NOMO-1 (cell line): ENCODE measurements around the gene RXRB.
A peak's percentile ranks its signal among the peaks of the same experiment; 100 is the strongest.
"Not testable (repeated sequence)": the region's sequence is repeated elsewhere in the genome, so short reads cannot be mapped to it uniquely, and the experiment has no call there.

Source experiments
- DNase-seq, 2 experiments: peaks; one replicate each; lab custom pipeline; 2025; ENCODE audit not compliant: unreplicated experiment in 2 of 2; lab: John Stamatoyannopoulos, UW

The RXRB gene

GRCh38 chr6:33164665-33165373 is 35.6 kb downstream of the RXRB start:
- no peak for DNase-seq

- DNase-seq = no peak
These were observed 36.3 kb downstream of the RXRB start for GRCh38 chr6:33164176-33164575.

- no peak for DNase-seq
These were observed 36.9 kb downstream of the RXRB start for GRCh38 chr6:33163540-33163939.

GRCh38 chr6:33161354-33162331 is 38.8 kb downstream of the RXRB start:
- peak; percentile 64 to 84 for DNase-seq

GRCh38 chr6:33160728-33161344 is 39.6 kb downstream of the RXRB start:
- DNase-seq = peak; percentile 30 to 75

- DNase-seq = no peak
These were observed 40.4 kb downstream of the RXRB start for GRCh38 chr6:33160096-33160495.

- DNase-seq = no peak
These were observed 43.5 kb downstream of the RXRB start for GRCh38 chr6:33156964-33157363.

GRCh38 chr6:33156561-33156960 is 43.9 kb downstream of the RXRB start:
- no peak for DNase-seq

- no peak for DNase-seq
These were observed 46.1 kb downstream of the RXRB start for GRCh38 chr6:33154349-33154748.

- no peak for DNase-seq
These were observed 49.4 kb downstream of the RXRB start for GRCh38 chr6:33151050-33151449.

GRCh38 chr6:33150560-33150959 is 49.9 kb downstream of the RXRB start:
- DNase-seq = not testable (repeated sequence)

- DNase-seq = peak in 1 of 2 experiments; percentile 49
These were observed 52.4 kb downstream of the RXRB start for GRCh38 chr6:33147807-33148666.

GRCh38 chr6:33144373-33144772 is 56.1 kb downstream of the RXRB start:
- peak; percentile 51 to 96 for DNase-seq
